SH-SY5Y (cell line): Measurements from ENCODE around the gene ZMYM4.

Experiments used
- GATA2 ChIP-seq: IDR thresholded peaks from 2 replicates; pipeline ENCODE4 v1.6.1; 2011; ENCODE audit warnings: mild to moderate bottlenecking, low read depth, low read length
- GATA3 ChIP-seq: IDR thresholded peaks from 2 replicates; pipeline ENCODE4 v1.6.1; 2011; ENCODE audit warnings: low read depth, mild to moderate bottlenecking, low read length, moderate library complexity

DNA sequence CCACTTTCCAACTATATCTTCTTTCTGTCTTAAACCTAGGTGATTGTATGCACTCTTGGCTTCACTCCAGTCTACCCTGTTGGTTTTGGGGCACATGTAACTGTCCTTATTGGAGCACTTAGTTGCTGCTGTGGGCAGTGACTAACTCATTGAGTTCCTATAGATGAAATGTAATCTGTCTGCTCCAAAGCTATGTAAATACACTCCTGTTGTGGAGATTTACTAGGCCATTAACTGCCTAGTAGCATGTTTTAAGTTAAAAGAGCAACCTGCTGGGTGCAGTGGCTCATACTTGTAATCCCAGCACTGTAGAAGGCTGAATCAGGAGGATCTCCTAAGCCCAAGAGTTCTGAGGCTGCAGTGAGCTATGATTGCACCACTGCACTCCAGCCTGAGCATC lies 137.6 kb downstream of the ZMYM4 start:
- no peak for TF ChIP-seq GATA2
- no peak for TF ChIP-seq GATA3
